ENCODE measurements around the gene FXYD5. TPM values are rescaled to one million over a fixed set of nuclear protein-coding genes. Genes with fewer than 3 reads are reported as not detected.
"Not testable (repeated sequence)": the region's sequence is repeated elsewhere in the genome, so short reads cannot be mapped to it uniquely, and the experiment has no call there.

Gene FXYD5
- polyA plus RNA-seq, 1 donor from 2014 or later: not detected

DNA sequence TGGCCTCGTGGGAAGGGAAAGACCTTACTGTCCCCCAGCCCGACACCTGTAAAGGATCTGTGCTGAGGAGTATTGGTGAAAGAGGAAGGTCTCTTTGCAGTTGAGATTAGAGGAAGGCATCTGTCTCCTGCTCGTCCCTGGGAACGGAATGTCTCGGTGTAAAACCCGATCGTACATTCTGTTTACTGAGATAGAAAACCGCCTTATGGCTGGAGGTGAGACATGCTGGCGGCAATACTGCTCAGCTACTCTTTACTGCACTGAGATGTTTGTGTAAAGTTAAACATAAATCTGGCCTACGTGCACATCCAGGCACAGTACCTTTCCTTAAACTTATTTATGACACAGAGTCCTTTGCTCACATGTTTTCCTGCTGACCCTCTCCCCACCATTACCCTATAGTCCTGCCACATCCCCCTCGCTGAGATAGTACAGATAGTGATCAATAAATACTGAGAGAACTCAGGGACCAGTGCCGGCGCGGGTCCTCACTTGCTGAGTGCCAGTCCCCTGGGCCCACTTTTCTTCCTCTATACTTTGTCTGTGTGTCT lies 24.7 kb upstream of the FXYD5 start:
- H3K79me2 ChIP-seq (replicated peaks; ENCODE audit: insufficient read depth, low read length); H3K9me2 ChIP-seq (ENCODE audit: insufficient read depth, low read length); H3K4me3 ChIP-seq (ENCODE audit: low read length); H2AFZ ChIP-seq (ENCODE audit: low read depth, low read length); H3K9ac ChIP-seq (ENCODE audit: low read length); H3K27me3 ChIP-seq (ENCODE audit: insufficient read depth, low read depth, low read length); H3K9me3 ChIP-seq (ENCODE audit: low read length); H3K27ac ChIP-seq (ENCODE audit: low read length); H3K36me3 ChIP-seq (ENCODE audit: insufficient read depth, low read length); H3K4me2 ChIP-seq (ENCODE audit: low read length); H4K20me1 ChIP-seq (ENCODE audit: insufficient read depth); H3F3A ChIP-seq (ENCODE audit: insufficient read depth, low read length, poor library complexity, severe bottlenecking): not testable (repeated sequence)

DNA sequence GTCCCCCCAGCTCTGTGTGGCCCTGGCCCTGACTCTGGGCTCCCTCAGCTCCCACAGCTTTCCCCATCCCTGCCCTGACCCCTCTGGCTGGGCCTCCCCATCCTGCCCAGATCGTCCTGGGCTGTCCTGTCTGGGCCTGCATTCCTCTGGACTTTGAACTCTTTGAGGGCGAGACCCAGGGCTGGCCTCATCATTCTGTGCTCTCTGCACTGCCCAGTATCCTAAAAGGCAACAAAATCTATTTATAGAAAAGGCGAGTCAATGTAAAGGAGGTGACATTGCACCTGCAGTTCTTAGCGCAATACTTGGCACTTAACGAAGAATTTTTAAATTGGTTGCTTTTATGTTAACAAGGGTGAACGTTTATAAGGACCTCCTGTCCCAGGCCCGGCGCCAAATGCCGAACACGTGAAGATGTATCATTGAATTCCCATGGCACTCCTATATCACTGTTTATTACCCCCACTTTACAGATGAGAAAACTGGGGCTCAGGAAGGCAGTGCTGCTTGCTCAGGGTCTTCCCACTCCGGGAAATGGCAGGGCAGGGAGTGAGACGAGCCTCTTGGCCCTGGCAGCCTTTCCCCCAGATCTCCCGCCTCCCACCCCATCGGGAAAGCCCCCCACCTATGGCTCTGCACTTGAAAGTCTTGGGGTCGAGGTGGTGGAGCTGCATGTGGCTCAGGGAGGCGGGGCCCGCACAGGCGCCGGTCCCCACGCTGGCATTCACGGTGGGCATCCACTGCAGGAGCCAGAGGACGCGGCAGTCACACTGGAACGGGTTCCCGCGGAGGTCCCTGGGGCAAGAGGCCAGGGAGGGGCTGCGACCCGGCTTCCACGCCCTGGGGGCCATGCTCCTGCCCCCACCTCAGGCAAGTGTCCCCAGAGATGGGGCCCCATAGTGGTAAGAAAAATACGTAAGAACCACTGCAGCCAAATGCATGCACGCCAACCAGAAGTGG lies 23.5 kb upstream of the FXYD5 start:
- no peak overlapping the region for H3K27ac ChIP-seq (ENCODE audit: low read length)
- TF ChIP-seq REST (IDR thresholded peaks at IDR 0.05; ENCODE audit: borderline replicate concordance) (no peak), POLR2AphosphoS5 (IDR thresholded peaks at IDR 0.05) (no peak), RAD21 (conservative IDR thresholded peaks at IDR 0.05) (no peak), MXI1 (conservative IDR thresholded peaks at IDR 0.05; ENCODE audit: poor library complexity, severe bottlenecking) (no peak), EP300 (conservative IDR thresholded peaks at IDR 0.05; ENCODE audit: poor library complexity, severe bottlenecking) (no peak), SMC3 (conservative IDR thresholded peaks at IDR 0.05; ENCODE audit: poor library complexity) (no peak), TAF1 (IDR thresholded peaks at IDR 0.05; ENCODE audit: low read depth) (no peak), CTCF (IDR thresholded peaks at IDR 0.05; ENCODE audit: poor library complexity, severe bottlenecking) (no peak), EZH2 (IDR thresholded peaks at IDR 0.05; ENCODE audit: borderline replicate concordance, insufficient read depth, low read length, poor library complexity, severe bottlenecking) (no peak)

More for the DNA sequence above, 23.5 kb upstream of the FXYD5 start:
- Histone ChIP-seq H3K36me3 (ENCODE audit: insufficient read depth, low read length) (no peaks in the 10 kb centered on the region), H3K9me2 (ENCODE audit: insufficient read depth, low read length) (no peaks in the 10 kb centered on the region), H3K9ac (ENCODE audit: low read length) (no peak overlapping the region), H4K20me1 (ENCODE audit: insufficient read depth) (no peaks in the 10 kb centered on the region), H3F3A (ENCODE audit: insufficient read depth, low read length, poor library complexity, severe bottlenecking) (no peaks in the 10 kb centered on the region), H3K9me3 (ENCODE audit: low read length) (no peaks in the 10 kb centered on the region), H3K4me2 (ENCODE audit: low read length) (no peak overlapping the region), H3K79me2 (replicated peaks; ENCODE audit: insufficient read depth, low read length) (no peaks in the 10 kb centered on the region), H3K27me3 (ENCODE audit: insufficient read depth, low read depth, low read length) (no peaks in the 10 kb centered on the region), H3K4me3 (ENCODE audit: low read length) (no peak overlapping the region), H2AFZ (ENCODE audit: low read depth, low read length) (no peak overlapping the region)
